GM13976 (cell line): ENCODE data around the gene TAS2R39.
"Not testable (repeated sequence)": the region's sequence is repeated elsewhere in the genome, so short reads cannot be mapped to it uniquely, and the experiment has no call there.

Experiments used
- DNase-seq: peaks from one replicate; pipeline ENCODE4 v3.0.0; 2012; ENCODE audit warnings: low spot score
- CTCF ChIP-seq: IDR thresholded peaks from 2 replicates; pipeline ENCODE4 v1.5.1; 2012; ENCODE audit warnings: borderline replicate concordance, mild to moderate bottlenecking; ENCODE audit not compliant: insufficient read depth; ENCODE audit errors: extremely low read depth, missing control alignments, control extremely low read depth
- in situ Hi-C: fragments of 300-500 bp; cut with MboI; formaldehyde crosslinking; loops from one replicate; pipeline ENCODE4 v1.12.0; 2022; ENCODE audit warnings: low sequenced_read_pairs, mixed read lengths, inconsistent platforms; ENCODE audit not compliant: unreplicated experiment

The TAS2R39 gene

GRCh38 chr7:143183024-143183423 is at the start of gene TAS2R39:
Gene TAS2R39, plus strand, starts transcription at chr7:143183419. Its CDS starts 0 bp downstream, at chr7:143183419.
- in situ Hi-C loops, result no loop called here
- no peak for DNase-seq
- TF ChIP-seq CTCF, result no peak

GRCh38 chr7:143147070-143147469 is 36.1 kb upstream of the TAS2R39 start:
- TF ChIP-seq CTCF, result no peak
- in situ Hi-C loops, result no loop called here
- no peak for DNase-seq

GRCh38 chr7:143148050-143148449 is 35.2 kb upstream of the TAS2R39 start:
- in situ Hi-C loops, result no loop called here
- no peak for DNase-seq
- no peak for TF ChIP-seq CTCF

GRCh38 chr7:143148651-143149050 is 34.6 kb upstream of the TAS2R39 start:
- no peak for TF ChIP-seq CTCF
- DNase-seq, result no peak
- in situ Hi-C loops, result no loop called here

GRCh38 chr7:143150696-143151095 is 32.5 kb upstream of the TAS2R39 start:
- DNase-seq, in situ Hi-C loops: not testable (repeated sequence)

- in situ Hi-C loops, DNase-seq: not testable (repeated sequence)
These were observed 24.6 kb upstream of the TAS2R39 start for GRCh38 chr7:143158617-143159016.

- in situ Hi-C loops, result no loop called here
- no peak for DNase-seq
- no peak for TF ChIP-seq CTCF
These were observed 11.5 kb upstream of the TAS2R39 start for GRCh38 chr7:143171697-143172096.

- TF ChIP-seq CTCF, result no peak
- in situ Hi-C loops, result no loop called here
- no peak for DNase-seq
These were observed 10.9 kb upstream of the TAS2R39 start for GRCh38 chr7:143172354-143172753.
